HG03139 (cell line): ENCODE measurements around the gene THSD4.

ENCODE experiments used
- ATAC-seq: cut with Tn5 transposase; IDR thresholded peaks from one replicate; pipeline ENCODE4 v1.9.1; 2021; ENCODE audit not compliant: unreplicated experiment

The THSD4 gene

GRCh38 chr15:71792521-71792920 lies 677.2 kb downstream of the THSD4 start:
- ATAC-seq, result no peak

DNA sequence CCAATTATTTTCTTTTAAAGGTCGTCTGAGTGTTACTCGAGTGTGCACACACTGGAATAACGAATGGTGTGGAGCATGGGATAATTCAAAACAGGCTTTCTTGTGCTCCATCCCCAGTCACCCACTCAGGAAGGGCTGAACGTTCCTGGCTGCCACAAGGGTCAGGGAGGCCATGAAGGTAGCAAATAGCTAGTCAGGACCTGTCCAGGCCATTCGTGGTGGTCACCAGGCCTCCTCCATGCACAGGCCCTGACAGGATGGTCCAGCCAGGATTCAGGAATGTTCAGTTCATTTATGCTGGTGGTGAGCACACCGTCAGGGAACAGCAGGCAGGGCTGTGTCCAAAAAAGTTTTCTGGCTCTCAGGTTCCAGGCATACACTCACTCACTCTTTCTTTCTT lies 683.4 kb downstream of the THSD4 start:
- no peak for ATAC-seq

DNA sequence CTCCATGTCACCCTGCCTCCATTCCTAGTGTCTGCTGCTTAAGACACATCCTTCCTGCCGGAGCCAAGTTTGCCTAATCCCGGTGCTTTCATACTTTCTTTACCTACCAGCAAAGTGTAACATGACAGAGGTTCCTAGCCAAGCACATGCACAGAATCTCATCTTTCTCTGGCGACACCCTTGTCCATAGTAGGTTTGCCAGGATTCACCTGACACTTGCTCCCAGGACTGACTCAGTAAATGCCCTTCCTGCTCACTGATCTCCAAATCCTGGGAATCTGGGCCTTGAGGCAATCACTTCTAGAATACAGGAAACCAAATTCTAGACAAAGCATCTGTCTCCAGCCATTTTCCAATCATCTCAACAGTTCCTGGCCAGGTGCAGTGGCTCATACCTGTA lies 684.9 kb downstream of the THSD4 start:
- no peak for ATAC-seq

DNA sequence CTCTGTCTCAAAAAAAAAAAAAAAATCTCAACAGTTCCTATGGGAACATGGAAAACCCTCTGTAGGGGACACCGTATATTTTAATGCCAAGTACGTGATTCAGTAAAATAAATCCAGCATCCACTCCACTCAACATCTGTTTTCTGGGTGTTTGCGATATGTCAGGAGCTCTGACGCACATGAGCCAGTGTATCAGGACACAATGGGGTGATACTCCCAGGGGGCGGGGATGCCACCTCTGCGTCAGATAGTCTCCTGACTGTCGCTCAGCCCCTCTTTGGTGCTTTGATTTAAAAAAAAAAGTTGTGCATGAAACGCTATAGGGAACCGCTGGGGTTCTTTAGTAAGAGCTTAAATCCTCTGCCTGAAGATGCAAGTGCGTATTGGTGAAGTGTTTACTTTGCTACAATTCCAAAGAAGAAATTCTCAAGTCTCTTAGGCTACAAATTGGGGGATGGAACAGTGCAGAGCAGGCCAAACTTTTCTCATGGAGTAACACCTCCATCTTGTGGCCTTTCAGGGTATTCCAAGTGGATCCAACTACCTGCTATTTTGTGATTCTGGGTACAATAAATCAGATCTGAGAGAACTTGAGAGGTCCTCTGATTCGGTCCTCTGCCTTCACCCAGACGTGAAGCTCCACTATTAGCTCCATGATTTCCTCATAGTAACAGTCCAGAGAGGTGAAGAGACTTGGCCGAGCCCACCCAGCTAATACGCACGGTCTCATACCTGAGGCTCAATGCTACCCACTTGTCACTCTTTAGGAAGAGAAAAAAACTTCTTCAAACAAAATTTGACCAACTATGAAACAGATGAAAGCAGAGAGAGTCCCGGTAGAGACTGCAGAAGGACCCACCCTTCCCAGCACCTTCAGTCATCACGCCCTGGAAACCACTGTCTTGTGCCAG lies 685.8 kb downstream of the THSD4 start:
- no peak for ATAC-seq

- no peak for ATAC-seq
Observed at GRCh38 chr15:71801935-71802655, 686.8 kb downstream of the THSD4 start.

- ATAC-seq, result no peak
Observed at GRCh38 chr15:71802770-71803169, 687.5 kb downstream of the THSD4 start.

DNA sequence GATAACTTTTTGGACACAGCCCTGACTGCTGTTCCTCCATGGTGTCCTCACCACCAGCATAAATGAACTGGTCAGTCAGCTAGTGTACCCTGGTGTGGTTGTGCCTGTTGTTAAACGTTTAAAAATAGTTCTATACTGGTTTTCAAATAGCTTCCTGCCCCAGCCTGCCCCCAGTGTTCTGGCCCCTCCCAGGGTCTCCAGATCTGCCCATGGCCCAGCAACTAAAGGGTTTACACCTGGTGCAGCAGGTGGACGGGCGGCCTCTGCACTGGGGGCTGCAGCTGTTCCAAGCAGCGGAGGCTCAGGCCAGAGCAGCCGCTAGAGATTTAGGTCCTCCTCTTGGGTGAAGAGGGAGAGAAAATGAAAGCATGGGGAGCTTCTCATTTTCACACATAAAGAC lies 689.0 kb downstream of the THSD4 start:
- no peak for ATAC-seq

DNA sequence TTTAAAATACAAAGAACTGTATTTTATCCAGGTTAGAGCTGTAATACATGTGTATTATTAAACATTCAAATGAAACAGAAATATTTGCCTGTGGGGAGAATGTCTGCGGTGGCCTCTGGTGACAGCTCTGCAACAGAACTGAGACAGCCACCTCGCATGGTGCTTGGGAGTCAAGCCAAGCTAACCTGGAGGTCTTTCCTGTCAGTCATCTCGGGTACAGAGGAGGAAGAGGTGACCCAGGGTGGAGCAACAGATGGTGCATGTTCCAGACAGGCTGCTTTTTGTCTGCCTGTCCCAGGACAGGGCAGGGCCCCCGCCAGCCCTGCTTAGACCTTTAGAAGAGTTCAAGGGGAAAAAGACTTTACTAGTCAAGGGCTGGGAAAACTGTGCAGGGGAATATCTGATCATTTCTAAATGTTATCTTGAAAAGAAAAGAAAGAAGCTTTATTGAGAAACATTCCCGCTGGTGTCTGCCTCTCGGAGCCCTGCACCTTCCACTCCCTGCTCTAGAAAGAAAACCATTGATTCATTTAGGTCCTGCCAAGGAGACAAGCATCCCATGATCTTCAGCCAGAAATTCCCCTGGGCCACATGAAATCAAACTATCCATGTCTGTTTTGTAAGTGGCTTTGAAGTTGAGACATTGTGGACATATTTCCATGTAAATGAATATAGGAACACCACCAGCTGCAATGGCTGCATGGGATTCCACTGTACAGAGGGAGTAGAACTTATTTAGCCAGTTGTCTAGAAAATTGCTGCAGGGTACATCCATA lies 689.6 kb downstream of the THSD4 start:
- ATAC-seq, result no peak

DNA sequence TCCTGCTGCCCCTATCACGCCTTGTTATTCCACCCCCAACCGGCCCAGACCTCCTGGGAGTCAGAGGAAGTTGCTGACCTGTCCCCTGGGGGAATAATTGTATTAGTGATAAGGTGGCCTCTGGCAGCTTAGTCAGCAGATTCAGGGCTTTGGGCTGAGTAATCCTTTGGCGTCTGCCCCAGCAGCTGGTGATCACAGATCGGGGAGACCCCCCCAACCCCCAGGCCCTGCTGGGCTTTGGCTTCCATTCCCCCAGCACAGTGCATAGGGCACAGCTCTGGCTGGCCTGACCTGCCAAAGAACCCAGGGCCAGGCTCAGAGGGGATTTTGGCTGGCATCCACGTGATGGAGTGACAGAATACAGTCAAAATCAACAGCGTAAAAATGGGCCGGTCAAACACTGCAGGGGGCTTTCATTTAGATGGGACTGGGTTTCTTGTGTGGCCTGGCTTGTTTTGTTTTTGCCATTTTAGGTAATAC lies 691.2 kb downstream of the THSD4 start:
- ATAC-seq, result no peak

DNA sequence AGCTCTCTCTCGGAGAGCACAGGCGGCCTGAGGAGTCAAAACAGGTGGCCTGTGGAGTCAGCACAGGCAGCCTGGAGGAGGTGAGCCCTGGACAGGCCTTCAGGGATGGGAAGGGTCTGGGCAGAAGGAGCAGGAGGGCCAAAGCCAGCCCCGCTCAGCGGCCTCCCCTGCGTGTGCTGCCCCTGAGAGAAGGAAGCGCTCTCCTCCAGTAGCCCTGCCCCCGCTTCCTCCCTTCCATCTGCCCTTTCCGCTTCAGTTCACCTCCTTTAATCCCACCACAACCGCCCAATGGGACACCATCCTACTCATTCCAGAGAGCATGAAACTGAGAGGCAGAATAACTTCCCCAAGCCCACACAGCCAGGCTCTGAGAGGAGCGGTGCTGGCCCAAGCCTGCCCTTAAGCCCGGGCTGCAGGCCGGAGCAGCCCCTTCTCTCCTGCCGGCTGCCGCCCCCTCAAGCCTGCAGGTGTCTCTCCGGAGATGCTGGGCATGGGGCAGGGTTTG lies 691.9 kb downstream of the THSD4 start:
- ATAC-seq, result no peak

DNA sequence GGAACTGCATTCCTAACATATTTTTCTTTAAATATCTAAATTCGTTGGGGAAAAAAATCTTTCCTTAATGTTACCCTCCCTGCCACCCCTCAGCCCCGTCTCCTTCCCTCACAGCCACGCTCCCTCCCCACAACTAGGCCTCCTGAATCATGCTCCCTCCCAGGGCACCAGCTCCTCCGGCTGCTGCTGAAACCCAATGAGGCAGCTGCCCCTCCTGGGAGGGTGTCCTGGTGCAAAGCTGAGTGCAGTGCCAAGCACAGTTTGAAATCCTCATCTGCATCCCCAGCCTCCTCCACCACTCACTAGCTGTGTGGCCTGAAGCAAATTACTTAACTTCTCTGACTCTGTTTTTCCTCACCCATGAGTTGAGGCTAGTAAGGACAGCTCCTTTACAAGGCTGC lies 692.4 kb downstream of the THSD4 start:
- no peak for ATAC-seq

- ATAC-seq, result no peak
Observed at GRCh38 chr15:71808311-71809020, 693.2 kb downstream of the THSD4 start.

GRCh38 chr15:71809346-71809745 lies 694.1 kb downstream of the THSD4 start:
- no peak for ATAC-seq

- ATAC-seq, result no peak
Observed at GRCh38 chr15:71810256-71811035, 695.2 kb downstream of the THSD4 start, which contains the start of gene NR2E3. Gene NR2E3, plus strand, starts transcription at chr15:71810554. Its CDS starts 190 bp downstream, at chr15:71810744.

DNA sequence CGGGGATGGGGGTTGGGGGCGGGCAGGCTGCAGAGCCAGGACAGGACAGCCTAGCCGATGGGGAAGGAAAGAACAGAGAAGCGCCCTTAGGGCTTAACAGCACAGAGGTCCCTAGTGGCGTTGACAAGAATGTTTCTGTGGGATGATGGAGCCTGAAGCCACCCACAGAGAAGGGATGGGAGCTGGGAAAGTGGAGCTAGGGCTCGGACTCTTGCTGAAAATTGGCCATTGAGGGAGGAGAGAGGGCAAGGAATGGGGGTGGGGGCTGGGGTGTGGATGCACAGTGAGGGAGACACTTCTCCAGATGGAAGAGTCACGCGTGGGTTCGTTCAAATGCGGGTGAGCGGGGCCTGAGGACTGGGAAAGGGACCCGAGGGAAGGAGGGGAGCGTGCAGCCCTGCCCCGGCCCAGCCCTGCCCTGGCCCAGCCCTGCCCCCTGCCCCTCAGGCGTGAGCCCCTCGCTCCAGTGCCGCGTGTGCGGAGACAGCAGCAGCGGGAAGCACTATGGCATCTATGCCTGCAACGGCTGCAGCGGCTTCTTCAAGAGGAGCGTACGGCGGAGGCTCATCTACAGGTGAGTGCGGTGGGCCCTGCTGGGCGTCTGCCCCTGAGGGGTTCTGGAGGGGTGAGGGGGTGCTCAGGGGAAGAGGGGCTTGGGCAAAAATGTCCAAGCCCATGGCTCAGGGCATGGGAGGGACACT lies 695.9 kb downstream of the THSD4 start:
- no peak for ATAC-seq

- ATAC-seq, result no peak
Observed at GRCh38 chr15:71811752-71812735, 696.8 kb downstream of the THSD4 start.

GRCh38 chr15:71812966-71813722 lies 697.9 kb downstream of the THSD4 start:
- ATAC-seq, result no peak
